HG03045 (cell line): ENCODE measurements around the gene BABAM1.
"Not testable (repeated sequence)": the region's sequence is repeated elsewhere in the genome, so short reads cannot be mapped to it uniquely, and the experiment has no call there.

Experiments
- ATAC-seq: cut with Tn5 transposase; IDR thresholded peaks from one replicate; pipeline ENCODE4 v1.9.1; 2021; ENCODE audit warnings: mild to moderate bottlenecking, moderate library complexity; ENCODE audit not compliant: unreplicated experiment

The BABAM1 gene

DNA sequence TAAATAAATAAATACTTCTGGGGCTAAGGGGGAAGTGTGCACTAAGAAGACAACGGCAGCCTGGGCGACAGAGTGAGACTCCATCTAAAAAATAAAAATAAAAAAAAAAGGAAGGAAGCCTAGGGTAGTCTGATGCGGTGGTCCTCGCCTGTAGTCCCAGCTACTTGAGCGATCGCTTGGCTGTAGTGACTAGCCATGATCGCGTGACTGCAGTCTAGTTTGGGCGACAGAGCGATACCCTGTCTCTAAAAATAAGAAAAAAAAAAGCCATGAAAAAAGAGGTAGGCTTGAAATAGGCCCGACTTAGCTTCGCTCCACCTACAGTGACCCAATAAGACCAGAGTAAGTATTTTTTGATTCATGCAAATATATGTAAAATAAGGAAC, 661 bp upstream of the BABAM1 start:
- ATAC-seq = no peak

DNA sequence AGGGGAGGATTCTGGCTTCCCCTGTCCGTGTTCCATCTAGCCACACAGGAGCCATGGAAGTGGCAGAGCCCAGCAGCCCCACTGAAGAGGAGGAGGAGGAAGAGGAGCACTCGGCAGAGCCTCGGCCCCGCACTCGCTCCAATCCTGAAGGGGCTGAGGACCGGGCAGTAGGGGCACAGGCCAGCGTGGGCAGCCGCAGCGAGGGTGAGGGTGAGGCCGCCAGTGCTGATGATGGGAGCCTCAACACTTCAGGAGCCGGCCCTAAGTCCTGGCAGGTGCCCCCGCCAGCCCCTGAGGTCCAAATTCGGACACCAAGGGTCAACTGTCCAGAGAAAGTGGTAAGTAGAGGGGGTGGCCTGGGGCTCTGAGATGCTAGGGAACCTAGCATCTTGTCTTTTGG, 1.5 kb downstream of the BABAM1 start:
- no peak for ATAC-seq

DNA sequence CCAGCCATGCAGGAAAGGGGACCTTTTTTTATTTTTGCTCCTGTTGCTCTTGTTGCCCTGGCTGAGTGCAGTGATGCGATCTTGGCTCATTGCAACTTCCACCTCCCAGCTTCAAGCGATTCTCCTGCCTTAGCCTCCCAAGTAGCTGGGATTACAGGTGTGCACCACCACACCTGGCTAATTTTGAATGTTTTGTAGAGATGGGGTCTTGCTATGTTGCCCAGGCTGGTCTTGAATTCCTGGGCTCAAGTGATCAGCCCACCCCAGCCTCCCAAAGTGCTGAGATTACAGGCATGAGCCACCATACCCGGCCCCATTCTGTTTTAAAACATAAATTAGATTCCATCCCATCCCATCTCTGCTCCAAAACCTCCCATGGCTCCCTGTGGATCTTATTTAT, 7.6 kb downstream of the BABAM1 start:
- ATAC-seq = not testable (repeated sequence)

DNA sequence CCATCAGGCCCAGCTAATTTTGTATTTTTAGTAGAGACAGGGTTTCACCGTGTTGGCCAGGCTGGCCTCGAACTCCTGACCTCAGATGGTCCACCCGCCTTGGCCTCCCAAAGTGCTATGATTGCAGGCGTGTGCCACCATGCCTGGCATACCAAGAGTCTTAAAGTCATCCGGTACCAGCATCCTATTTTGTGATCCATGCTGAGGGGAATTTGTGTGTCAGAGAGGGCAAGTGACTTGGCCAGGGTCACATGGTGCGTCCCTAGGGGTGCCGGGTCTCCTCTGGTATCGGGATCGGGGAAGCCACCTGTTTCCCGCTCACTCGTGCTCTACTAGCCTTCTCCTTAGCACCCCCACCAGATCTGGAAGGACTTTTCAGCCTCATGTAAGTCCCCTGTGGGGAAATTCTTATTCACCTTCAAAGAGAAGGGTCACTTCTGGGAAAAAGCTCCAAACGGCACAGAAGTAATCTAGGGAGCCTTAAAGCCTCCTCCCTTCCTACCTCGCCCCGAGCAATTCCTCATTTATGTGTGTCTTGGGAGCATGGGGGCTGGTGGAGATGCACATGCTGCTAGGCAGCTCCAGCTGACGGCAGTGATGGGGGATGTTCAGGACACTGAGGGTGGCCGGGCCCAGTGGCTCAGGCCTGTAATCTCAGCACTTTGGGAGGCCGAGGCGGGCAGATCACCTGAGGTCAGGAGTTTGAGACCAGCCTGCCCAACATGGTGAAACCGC, 8.4 kb downstream of the BABAM1 start:
- ATAC-seq = no peak

DNA sequence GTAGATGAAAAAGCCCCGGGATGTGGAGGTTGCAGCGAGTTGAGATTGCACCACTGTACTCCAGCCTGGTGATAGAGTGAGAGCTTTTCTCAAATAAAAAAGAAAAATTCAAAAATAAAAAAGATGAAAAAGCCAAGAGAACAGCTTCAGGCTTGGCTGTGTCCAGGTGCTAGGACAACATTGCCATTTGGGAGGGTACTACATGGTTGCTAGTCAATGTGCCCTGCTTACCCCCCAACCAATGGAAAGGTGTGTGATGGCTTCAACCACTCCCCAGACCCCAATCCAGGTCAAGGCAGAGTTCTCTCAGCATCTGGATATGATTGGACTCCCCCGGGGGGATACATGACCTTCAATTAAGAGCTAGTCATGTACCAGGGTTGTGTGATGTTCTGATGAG, 12.2 kb downstream of the BABAM1 start:
- ATAC-seq = no peak

DNA sequence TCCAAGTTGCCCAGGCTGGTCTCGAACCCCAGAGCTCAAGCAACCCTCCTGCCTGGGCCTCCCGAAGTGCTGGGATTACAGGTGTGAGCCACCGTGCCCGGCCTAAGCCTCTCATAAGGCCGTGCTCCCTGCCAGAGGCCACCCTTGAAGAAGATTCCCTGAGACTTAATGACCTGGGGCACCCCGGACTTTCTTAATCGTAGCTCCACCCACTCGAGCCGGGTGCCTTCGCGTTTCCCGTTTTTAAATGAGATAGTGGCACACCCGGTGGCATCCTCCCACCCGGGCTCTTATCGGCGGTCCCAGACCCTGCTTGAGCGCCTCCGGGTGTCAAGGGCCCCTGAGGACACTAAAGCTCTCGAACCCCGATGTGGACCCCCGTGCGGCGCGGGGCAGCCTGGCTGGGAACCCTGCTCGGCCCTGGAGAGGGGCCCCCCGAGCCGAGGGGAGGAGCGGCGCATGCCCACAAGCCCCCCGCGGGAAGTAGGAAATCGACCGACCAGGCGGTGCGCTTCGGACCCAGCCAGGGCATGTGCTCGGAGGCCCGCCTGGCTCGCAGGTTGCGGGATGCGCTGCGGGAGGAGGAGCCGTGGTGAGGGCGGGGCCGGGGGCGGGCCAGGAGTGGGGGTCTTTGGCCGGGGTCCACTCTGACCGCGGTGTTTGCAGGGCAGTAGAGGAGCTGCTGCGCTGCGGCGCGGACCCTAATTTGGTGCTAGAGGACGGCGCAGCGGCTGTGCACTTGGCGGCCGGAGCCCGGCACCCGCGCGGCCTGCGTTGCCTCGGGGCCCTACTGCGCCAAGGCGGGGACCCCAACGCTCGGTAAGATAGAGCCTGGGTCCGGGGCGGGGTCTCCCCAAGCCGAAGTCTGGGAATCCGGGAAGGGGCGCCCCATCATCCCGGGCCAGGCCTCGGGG, 14.4 kb downstream of the BABAM1 start, which contains the start of gene ANKLE1:
TSS of gene ANKLE1 (plus strand) at position 511 of the 914 bp plus-strand sequence. CDS start at position 531, 20 bp downstream.
- no peak for ATAC-seq

DNA sequence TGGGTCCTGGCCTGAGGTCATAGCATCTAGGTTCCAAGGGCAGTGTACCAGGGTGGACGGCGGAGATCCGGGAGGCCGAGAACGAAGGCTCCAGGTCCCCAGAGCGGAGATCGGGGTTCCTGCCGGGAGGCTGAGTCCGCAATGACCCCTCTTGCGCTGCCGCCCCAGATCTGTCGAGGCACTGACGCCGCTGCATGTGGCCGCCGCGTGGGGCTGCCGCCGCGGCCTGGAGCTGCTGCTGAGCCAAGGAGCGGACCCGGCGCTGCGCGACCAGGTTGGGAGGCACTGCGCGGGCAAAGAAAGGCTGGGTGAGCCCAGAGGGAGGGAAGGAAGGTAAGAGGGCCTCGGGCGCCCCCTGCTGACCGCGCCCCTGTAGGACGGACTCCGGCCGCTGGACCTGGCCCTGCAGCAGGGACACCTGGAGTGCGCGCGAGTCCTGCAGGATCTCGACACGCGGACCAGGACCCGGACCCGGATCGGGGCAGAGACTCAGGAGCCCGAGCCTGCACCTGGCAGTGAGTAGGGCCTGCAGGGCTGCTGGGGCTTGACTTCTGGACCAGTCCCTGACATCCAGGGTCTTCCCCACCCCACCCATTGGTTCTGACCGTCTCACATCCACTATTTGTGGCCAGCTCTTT, 15.4 kb downstream of the BABAM1 start:
- ATAC-seq = no peak

DNA sequence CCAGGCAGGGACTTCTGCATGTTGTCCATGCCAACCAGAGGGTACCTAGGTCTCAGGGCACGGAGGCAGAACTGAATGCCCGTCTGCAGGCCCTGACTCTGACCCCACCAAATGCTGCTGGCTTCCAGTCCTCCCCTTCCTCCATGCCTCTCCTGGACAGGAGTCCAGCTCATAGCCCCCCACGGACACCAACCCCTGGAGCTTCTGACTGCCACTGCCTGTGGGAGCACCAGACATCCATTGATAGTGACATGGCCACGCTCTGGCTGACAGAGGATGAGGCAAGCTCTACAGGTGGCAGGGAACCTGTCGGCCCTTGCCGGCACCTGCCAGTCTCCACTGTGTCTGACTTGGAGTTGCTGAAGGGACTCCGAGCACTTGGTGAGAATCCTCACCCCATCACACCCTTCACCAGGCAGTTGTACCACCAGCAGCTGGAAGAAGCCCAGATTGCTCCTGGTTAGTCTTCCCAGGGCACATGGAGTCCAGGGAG, 16.3 kb downstream of the BABAM1 start:
- no peak for ATAC-seq

DNA sequence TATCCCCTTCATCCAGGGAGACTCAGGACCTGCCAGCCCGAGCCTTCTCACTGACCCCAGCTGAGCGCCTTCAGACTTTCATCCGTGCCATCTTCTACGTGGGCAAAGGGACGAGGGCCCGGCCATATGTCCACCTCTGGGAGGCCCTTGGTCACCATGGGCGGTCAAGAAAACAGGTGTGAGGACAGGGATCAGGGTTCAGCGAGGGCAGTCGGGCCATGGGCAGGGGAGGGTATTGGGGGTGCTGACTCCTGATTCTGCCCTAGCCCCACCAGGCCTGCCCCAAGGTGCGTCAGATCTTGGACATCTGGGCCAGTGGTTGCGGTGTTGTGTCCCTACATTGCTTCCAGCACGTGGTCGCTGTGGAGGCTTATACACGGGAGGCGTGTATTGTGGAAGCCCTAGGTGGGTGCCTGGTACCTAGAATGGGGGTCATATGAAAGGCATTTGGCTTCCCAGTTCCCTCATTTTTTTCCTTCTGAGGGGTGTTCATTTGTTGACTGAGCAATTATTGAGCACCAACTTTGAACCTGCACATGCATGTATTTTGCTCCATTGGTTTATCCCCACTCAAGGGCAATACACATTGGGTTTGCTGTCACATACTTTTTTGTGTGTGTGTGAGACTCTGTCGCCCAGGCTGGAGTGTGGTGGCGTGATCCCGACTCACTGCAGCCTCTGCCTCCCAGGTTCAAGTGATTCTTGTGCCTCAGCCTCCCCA, 18.3 kb downstream of the BABAM1 start:
- no peak for ATAC-seq

DNA sequence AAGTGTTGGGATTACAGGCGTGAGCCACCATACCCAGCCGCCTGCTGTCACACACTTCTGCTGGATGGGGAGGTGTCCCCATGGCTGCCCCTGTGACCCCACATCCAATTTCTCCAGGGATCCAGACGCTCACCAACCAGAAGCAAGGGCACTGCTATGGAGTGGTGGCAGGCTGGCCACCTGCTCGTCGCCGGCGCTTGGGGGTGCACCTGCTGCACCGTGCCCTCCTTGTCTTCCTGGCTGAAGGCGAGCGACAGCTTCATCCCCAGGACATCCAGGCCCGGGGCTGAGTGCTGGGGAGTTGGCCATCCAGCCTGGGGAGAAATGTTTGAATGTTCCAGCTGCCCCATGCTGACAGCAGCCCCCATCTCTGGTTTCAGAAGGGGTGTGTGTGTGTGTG, 19.0 kb downstream of the BABAM1 start:
- no peak for ATAC-seq

DNA sequence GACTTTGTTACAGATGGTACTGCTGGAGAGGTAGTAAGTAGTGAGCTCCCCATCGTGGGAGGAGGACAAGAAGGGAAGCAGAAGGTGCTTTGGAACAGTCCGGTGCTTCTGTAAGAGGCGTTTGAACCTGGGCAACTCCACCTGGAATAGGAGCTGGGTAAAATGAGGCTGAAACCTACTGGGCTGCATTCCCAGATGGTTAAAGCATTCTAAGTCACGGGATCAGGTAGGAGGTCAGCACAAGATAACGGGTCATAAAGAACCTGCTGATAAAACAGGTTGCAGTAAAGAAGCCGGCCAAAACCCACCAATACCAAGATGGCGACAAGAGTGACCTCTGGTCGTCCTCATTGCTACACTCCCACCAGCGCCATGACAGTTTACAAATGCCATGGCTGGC, 19.5 kb downstream of the BABAM1 start:
- no peak for ATAC-seq

DNA sequence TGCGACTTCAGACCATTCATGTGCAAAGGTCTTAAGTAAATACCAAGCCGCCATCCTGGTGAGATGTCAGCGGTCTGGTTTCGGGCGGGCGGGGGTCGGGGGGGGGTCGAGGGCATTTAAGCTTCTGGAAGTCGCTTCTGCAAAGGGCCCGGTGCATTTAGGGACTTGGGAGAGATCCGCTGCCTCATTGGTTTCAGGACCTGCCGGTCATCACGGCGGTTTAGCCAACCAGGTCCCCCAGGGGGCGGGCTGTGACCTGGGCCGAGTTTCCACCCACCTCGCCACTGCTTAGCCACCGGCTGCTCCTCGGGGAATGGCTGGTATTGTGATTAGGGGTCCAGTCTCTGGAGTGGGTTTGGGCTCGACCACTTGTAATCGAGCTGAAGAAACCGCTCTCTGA, 22.2 kb downstream of the BABAM1 start:
- ATAC-seq = no peak

DNA sequence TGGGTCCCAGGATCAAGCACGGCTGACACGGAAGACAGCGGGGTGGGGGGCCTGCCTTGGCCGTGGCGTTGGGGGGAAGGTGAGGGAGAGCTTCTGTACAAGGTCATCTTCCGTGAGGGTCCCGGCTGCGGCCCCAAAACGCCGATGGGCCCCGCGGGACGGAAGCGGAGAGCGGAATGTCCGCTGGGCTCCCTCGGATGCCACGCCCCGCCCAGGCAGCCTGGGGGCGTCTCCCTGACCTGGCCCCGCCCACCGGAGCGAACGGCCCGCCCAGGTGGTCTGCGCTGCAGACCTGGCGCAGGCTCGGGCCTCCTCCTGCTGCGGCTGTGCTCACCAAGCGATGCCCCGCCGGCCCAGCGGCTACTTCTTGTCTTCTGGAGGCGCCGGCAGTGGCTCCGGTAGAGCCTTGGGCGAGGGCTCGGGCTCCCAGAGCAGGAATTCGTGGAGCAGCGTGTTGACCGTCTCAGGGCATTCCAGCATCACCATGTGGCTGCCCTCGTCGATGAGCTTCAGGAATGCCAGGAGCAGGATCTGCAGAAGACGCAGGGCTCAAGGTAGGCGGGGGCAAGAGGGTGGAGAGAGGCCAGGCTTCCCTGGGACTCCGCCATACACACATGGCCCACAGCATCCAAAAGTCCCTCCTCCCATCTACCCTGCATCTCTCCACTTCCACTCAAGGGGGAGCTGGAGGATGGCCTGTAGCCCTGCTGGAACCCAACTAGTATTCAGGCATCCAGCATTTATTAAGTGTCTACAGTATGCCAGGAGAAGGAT, 25.2 kb downstream of the BABAM1 start:
- peak; percentile 78 for ATAC-seq

DNA sequence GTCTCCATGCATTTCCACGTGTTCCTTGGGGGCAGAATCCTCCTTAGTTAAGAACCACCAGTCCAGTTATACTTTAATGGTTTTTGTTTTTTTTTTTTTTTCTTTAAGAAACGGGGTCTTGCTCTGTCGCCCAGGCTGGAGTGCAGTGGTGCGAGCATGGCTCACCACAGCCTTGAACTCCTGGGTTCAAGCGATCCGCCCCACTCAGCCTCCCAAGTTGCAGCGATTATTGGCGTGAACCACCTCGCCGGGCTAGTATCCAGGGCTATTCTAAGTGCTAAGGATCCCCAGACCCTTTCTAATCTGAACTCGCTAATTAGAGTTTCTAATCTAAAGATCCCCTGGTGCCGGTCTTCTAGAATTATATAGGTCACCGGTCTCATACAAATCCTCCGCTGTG, 26.4 kb downstream of the BABAM1 start:
- no peak for ATAC-seq

DNA sequence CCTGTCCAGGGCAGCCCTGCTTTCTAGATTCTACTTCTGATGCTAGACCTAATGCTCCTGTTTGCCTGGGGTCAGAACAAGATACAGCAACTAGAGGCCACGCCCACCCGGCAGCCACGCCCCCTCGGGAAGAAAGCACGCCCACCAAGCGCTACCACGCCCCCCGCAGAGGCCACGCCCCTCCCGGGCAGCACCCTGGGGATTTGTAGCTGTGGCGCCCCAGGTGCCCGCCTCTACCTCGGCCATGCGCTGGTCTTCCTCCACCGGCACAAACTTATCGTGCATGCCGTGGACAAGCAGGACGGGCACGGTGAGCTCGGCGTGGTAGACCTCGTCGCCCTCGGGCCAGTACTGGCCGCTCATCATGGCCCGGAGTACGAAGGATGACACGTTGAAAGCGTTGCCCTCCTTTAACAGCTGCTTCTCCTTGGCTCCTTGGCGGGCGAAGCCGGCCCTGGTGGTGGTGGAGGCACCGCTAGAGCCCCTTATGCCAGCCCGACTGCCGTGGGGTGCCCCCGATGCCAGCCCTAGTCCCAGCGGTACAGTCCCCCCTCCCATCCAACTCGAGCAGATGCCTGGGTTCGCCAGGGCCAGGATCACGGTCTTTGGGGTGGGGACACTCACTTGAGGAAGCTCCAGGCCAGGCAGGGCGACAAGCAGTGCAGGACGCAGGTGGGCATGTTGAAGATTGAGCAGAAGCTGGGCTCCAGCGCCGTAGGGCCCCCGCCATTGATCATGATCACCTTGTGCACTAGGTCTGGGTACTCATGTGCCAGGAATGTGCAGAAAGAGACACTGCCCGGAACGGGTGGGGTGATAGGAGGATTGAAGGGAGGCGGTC, 27.0 kb downstream of the BABAM1 start:
- ATAC-seq = no peak

DNA sequence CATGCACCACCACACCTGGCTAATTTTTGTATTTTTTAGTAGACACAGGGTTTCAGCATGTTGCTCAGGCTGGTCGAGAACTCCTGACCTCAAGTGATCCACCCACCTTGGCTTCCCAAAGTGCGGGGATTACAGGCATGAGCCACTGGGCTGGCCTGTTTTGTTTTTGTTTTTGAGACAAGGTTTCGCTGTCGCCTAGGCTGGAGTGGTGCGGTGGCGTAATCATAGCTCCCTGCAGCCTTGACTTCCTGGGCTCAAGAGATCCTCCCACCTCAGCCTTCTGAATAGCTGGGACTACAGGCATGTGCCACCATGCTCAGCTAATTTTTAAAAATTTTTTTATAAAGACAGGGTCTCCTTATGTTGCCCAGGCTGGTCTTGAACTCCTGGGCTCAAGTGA, 28.3 kb downstream of the BABAM1 start:
- not testable (repeated sequence) for ATAC-seq

DNA sequence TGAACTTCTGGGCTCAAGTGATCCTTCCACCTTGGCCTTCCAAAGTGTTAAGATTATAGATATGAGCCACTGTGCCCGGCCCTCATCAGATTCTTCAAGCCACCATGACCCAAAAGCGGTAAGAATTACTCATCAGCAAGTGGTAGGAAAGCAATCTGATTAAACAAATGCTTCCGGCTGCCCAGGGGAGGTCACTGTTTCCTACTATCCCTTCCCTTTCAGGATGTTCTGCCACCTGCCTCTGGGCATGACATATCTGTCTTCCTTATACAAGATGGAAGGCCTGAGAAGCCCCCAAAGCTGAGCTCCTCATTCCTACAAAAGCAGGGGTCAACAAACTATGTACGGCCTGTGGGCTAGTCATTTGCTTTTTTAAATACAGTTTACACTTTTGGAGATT, 29.0 kb downstream of the BABAM1 start:
- ATAC-seq = no peak

DNA sequence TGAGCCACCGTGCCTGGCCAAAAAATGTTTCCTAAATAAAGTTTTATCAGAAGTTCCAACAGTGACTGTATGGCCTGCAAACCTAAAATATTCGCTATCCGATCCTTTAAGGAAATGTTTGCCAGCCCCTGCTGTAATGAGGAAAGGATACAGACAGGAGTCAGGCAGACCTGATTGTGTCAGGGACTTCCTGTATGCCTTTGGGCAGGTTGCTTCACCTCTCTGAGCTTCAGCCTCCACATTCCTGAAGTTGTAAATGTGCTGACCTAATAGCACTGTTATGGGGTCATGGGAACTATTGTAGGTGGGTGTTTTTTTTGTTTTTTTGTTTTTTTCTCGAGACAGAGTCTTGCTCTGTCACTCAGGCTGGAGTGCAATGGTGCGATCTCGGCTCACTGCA, 29.7 kb downstream of the BABAM1 start:
- ATAC-seq = no peak

DNA sequence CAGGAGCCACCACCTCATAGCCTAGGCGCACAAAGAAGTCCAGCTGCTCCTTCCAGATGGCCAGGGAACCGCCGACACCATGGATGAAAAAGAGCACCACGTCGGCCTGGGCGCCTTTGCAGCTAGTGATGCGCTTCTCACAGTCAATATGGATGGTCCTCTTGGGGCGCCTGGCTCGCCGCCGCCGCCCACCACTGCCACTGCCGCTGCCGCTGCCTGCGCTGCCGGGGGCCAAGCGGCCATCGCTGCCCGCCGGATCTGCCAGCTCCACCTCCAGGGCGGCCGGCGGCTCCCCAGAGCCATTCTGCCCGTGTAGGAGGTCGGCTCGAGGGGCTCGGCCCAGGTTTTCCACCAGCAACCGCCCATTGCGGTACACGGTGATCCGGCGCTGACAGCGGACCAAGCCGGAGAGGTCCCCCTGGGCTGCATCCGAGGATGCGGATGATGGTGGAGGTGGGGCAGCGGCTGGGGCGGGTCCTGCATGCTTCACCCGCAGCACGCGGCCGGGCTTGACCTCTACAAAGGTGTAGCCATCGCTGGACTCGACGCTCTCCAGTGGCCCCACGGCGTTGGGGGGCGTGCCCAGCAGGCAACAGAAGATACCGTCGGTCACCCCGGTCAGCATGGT, 33.9 kb downstream of the BABAM1 start:
- ATAC-seq = no peak
